HG03135 (cell line): Measurements from ENCODE around the gene CCDC192.

Source experiments
- ATAC-seq: cut with Tn5 transposase; IDR thresholded peaks from one replicate; pipeline ENCODE4 v1.9.1; 2021; ENCODE audit warnings: mild to moderate bottlenecking, moderate library complexity; ENCODE audit not compliant: unreplicated experiment

The CCDC192 gene

GRCh38 chr5:127970854-127971425 is 267.7 kb downstream of the CCDC192 start:
- no peak for ATAC-seq

- no peak for ATAC-seq
Observed at GRCh38 chr5:127975961-127976360, 272.8 kb downstream of the CCDC192 start.

GRCh38 chr5:127976525-127976924 is 273.3 kb downstream of the CCDC192 start:
- no peak for ATAC-seq

GRCh38 chr5:127976991-127977717 is 274.0 kb downstream of the CCDC192 start:
- ATAC-seq: no peak

GRCh38 chr5:127978738-127979300 is 275.6 kb downstream of the CCDC192 start:
- ATAC-seq: no peak

- ATAC-seq: no peak
Observed at GRCh38 chr5:127979475-127979874, 276.3 kb downstream of the CCDC192 start.

- no peak for ATAC-seq
Observed at GRCh38 chr5:127980843-127981242, 277.7 kb downstream of the CCDC192 start.

- no peak for ATAC-seq
Observed at GRCh38 chr5:127981498-127981897, 278.3 kb downstream of the CCDC192 start.

GRCh38 chr5:127985811-127986325 is 282.7 kb downstream of the CCDC192 start:
- no peak for ATAC-seq

- ATAC-seq: no peak
Observed at GRCh38 chr5:127987354-127988145, 284.4 kb downstream of the CCDC192 start.

GRCh38 chr5:127988146-127988760 is 285.1 kb downstream of the CCDC192 start:
- ATAC-seq: no peak
